HepG2 (cell line): ENCODE measurements around the gene CTRB2. TPM values are rescaled to one million over a fixed set of nuclear protein-coding genes. Genes with fewer than 3 reads are reported as not detected.

Source experiments
- FUBP1 ChIP-seq: sonication (generic); formaldehyde crosslinking; IDR thresholded peaks from 2 replicates; pipeline ENCODE4 v1.5.1; 2020; ENCODE audit warnings: missing genetic modification reagents, mild to moderate bottlenecking, borderline replicate concordance
- MAX ChIP-seq: IDR thresholded peaks from 2 replicates; pipeline ENCODE4 v1.6.1; 2012; ENCODE audit warnings: inconsistent platforms
- NRL ChIP-seq: sonication (generic); formaldehyde crosslinking; IDR thresholded peaks from 2 replicates; pipeline ENCODE4 v1.5.0; 2020; ENCODE audit warnings: missing genetic modification reagents, mild to moderate bottlenecking, moderate library complexity, borderline replicate concordance
- PBX3 ChIP-seq: sonication (generic); formaldehyde crosslinking; IDR thresholded peaks from 2 replicates; pipeline ENCODE4 v1.8.1; 2023; ENCODE audit warnings: missing genetic modification reagents, inconsistent platforms, borderline replicate concordance
- PHF8 ChIP-seq: sonication (generic); formaldehyde crosslinking; IDR thresholded peaks from 2 replicates; pipeline ENCODE4 v1.5.0; 2020; ENCODE audit warnings: missing genetic modification reagents
- SALL2 ChIP-seq: sonication (generic); formaldehyde crosslinking; IDR thresholded peaks from 2 replicates; pipeline ENCODE4 v1.8.1; 2023; ENCODE audit warnings: mild to moderate bottlenecking, missing genetic modification reagents, inconsistent platforms
- SIN3A ChIP-seq: IDR thresholded peaks from 2 replicates; pipeline ENCODE4 v1.6.1; 2011; ENCODE audit warnings: low read depth, mild to moderate bottlenecking, control low read depth, low read length, borderline replicate concordance
- SKIL ChIP-seq: sonication (generic); formaldehyde crosslinking; IDR thresholded peaks from 2 replicates; pipeline ENCODE4 v1.8.0; 2022; ENCODE audit warnings: missing genetic modification reagents, mild to moderate bottlenecking, moderate library complexity, borderline replicate concordance
- ZBTB2 ChIP-seq: sonication (generic); formaldehyde crosslinking; IDR thresholded peaks from 2 replicates; pipeline ENCODE4 v1.8.0; 2022; ENCODE audit warnings: low read depth, missing genetic modification reagents
- ZBTB33 ChIP-seq: sonication (generic); formaldehyde crosslinking; IDR thresholded peaks from 2 replicates; pipeline ENCODE4 v1.4.0; 2020; ENCODE audit warnings: missing genetic modification reagents
- ZFX ChIP-seq: sonication (generic); formaldehyde crosslinking; IDR thresholded peaks from 2 replicates; pipeline ENCODE4 v1.4.0; 2020; ENCODE audit warnings: mild to moderate bottlenecking, low read depth, missing genetic modification reagents, moderate library complexity
- ZMYM3 ChIP-seq: sonication (generic); formaldehyde crosslinking; IDR thresholded peaks from 2 replicates; pipeline ENCODE4 v1.5.1; 2020; ENCODE audit warnings: mild to moderate bottlenecking, missing genetic modification reagents
- ZNF687 ChIP-seq: sonication (generic); formaldehyde crosslinking; IDR thresholded peaks from 2 replicates; pipeline ENCODE4 v1.5.1; 2020; ENCODE audit warnings: mild to moderate bottlenecking, missing genetic modification reagents, moderate library complexity
- polyA plus RNA-seq, 8 experiments: library from polyadenylated mRNA; depleted of rRNA in 3 of 8; stranded (reverse) in 7 of 8; unstranded in 1 of 8; fragments of >200 nt; fragmentation: Illumina TruSeq in 4 of 8; extraction: Trizol in 4 of 8; gene quantifications; 2 replicates each; pipeline versions ENCODE4 v1.2.1 to v1.2.3, GENCODE V29; 2011 to 2016; ENCODE audit warnings: low read depth in 4 of 8, missing spikeins in 1 of 8, mixed read lengths in 1 of 8; ENCODE audit not compliant: insufficient read depth in 1 of 8
- total RNA-seq, 5 experiments: library from RNA; depleted of rRNA; stranded (reverse); fragments of >200 nt; fragmentation: Illumina TruSeq; extraction: Trizol; gene quantifications; 2 replicates each; pipeline ENCODE4 v1.2.3, GENCODE V29; 2016; ENCODE audit warnings: low read depth in 1 of 5

Gene CTRB2
- total and polyA plus RNA-seq, 2 of the 13 experiments (the other 11 are each of a cell fraction or from before 2014, with no cell fraction given): 0.13 TPM; not detected in 1

- TF ChIP-seq FUBP1: no peak
- peak; percentile 74 for TF ChIP-seq ZNF687 (CRISPR knock-in tag)
- TF ChIP-seq SALL2 (CRISPR knock-in tag): no peak
- no peak for TF ChIP-seq ZMYM3
- TF ChIP-seq MAX: peak; percentile 59
- TF ChIP-seq ZFX (CRISPR knock-in tag): peak; percentile 43; the same call in 1 of the 2 replicates
- TF ChIP-seq ZBTB2: no peak
- TF ChIP-seq SIN3A: no peak
- TF ChIP-seq SKIL (CRISPR knock-in tag): no peak
- peak; percentile 67; the same call in 1 of the 2 replicates for TF ChIP-seq NRL (CRISPR knock-in tag)
- no peak for TF ChIP-seq PBX3 (CRISPR knock-in tag)
- 0 out of 2 replicates have a peak, but pooled peaks have one; percentile 17 for TF ChIP-seq ZBTB33 (CRISPR knock-in tag)
- no peak for TF ChIP-seq PHF8 (CRISPR knock-in tag)
- TF ChIP-seq, all 625 proteins: peak for 9
These were observed 15.4 kb upstream of the CTRB2 start (continued) for GRCh38 chr16:75222271-75222783.
